ENCODE data around the gene ATIC. TPM values are rescaled to one million over a fixed set of nuclear protein-coding genes. Genes with fewer than 3 reads are reported as not detected.

ATIC gene
- total RNA-seq, 1 experiment from 2014 or later = 173 TPM

DNA sequence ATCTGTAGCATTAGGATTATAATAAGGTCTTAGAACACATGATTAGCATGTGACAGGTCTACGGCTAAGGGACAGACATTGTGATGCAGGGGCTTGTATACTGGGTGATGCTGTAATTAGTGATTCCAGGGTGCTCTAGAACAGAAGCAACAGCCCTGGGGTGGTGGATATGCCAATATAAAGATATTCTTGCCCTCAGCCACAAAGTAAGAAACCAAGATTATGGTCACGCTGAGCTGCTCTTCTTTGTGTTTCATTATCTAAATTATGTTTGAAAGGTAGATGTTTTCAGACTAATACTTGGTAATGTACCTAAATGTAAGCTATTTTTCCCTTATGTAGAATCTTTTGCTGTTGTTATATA is 78.7 kb downstream of the ATIC start:
- Histone ChIP-seq H3K79me2 (ENCODE audit: insufficient read depth, low read length) (no peaks in the 10 kb centered on the region), H3K4me3 (replicated peaks in 1 of 2; ENCODE audit: low read depth in 1 of 2, low read length in 2 of 2) (no peak overlapping the region), H3K27me3 (ENCODE audit: insufficient read depth, low read length) (no peaks in the 10 kb centered on the region), H3K4me2 (ENCODE audit: low read length) (no peak overlapping the region), H3K9me3 (ENCODE audit: control insufficient read depth in 1 of 2, insufficient read depth in 1 of 2, low read depth in 1 of 2, low read length in 2 of 2) (no peaks in the 10 kb centered on the region), H2AFZ (ENCODE audit: low read depth, low read length, poor library complexity, severe bottlenecking) (no peak overlapping the region), H3K9me2 (ENCODE audit: insufficient read depth) (no peaks in the 10 kb centered on the region), H3K4me1 (ENCODE audit: control insufficient read depth in 1 of 2, insufficient read depth in 2 of 2, low read length in 2 of 2) (peaks cover 0 to 8% of the 10 kb centered on the region in 2 experiments; a peak in 2 of 4 replicates), H3K9ac (ENCODE audit: low read length) (no peak overlapping the region), H3K27ac (ENCODE audit: low read depth, low read length) (no peak overlapping the region), H4K20me1 (ENCODE audit: insufficient read depth) (no peaks in the 10 kb centered on the region), H3K36me3 (ENCODE audit: control insufficient read depth in 1 of 2, insufficient read depth in 2 of 2, low read length in 2 of 2) (no peaks in the 10 kb centered on the region)
- DNase-seq (ENCODE audit: low read depth, low spot score) = no peak
- TF ChIP-seq CEBPB (IDR thresholded peaks at IDR 0.05; ENCODE audit: low read depth) (no peak), TCF7L2 (IDR thresholded peaks at IDR 0.05; ENCODE audit: borderline replicate concordance, extremely low read depth, insufficient read depth, insufficient read length) (no peak), SRF (IDR thresholded peaks at IDR 0.05; ENCODE audit: low read depth) (no peak), POLR2AphosphoS5 (IDR thresholded peaks at IDR 0.05; ENCODE audit: low read depth, low read length) (no peak), FOSL1 (IDR thresholded peaks at IDR 0.05; ENCODE audit: low read depth) (no peak), EZH2 (IDR thresholded peaks at IDR 0.05) (no peak), JUND (IDR thresholded peaks at IDR 0.05) (no peak), EZH2phosphoT487 (IDR thresholded peaks at IDR 0.05; ENCODE audit: borderline replicate concordance) (no peak)
- TF ChIP-seq, protein P1, sequence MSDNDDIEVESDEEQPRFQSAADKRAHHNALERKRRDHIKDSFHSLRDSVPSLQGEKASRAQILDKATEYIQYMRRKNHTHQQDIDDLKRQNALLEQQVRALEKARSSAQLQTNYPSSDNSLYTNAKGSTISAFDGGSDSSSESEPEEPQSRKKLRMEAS (IDR thresholded peaks at IDR 0.05) = no peak
- TF ChIP-seq, protein P2, sequence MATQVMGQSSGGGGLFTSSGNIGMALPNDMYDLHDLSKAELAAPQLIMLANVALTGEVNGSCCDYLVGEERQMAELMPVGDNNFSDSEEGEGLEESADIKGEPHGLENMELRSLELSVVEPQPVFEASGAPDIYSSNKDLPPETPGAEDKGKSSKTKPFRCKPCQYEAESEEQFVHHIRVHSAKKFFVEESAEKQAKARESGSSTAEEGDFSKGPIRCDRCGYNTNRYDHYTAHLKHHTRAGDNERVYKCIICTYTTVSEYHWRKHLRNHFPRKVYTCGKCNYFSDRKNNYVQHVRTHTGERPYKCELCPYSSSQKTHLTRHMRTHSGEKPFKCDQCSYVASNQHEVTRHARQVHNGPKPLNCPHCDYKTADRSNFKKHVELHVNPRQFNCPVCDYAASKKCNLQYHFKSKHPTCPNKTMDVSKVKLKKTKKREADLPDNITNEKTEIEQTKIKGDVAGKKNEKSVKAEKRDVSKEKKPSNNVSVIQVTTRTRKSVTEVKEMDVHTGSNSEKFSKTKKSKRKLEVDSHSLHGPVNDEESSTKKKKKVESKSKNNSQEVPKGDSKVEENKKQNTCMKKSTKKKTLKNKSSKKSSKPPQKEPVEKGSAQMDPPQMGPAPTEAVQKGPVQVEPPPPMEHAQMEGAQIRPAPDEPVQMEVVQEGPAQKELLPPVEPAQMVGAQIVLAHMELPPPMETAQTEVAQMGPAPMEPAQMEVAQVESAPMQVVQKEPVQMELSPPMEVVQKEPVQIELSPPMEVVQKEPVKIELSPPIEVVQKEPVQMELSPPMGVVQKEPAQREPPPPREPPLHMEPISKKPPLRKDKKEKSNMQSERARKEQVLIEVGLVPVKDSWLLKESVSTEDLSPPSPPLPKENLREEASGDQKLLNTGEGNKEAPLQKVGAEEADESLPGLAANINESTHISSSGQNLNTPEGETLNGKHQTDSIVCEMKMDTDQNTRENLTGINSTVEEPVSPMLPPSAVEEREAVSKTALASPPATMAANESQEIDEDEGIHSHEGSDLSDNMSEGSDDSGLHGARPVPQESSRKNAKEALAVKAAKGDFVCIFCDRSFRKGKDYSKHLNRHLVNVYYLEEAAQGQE (IDR thresholded peaks at IDR 0.05; ENCODE audit: low read depth) = no peak
- TF ChIP-seq, protein P3, sequence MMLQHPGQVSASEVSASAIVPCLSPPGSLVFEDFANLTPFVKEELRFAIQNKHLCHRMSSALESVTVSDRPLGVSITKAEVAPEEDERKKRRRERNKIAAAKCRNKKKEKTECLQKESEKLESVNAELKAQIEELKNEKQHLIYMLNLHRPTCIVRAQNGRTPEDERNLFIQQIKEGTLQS (IDR thresholded peaks at IDR 0.05) = no peak
- intact Hi-C loops (cut with micrococcal nuclease) = no loop called here
- BruUV-seq (replicated peaks) = no TSS peak
- ChIA-PET RAD21 (ENCODE audit: low non-redundant PET in 1 of 2, low total read pairs in 2 of 2, uncharacterized antibody in 2 of 2, unreplicated experiment in 2 of 2) (no interaction called here), POLR2A (no interaction called here), CTCF (no interaction called here)
- ATAC-seq = no peak

Data from HCT116 (cell line).